Endothelial cell (in vitro differentiated cells): Measurements from ENCODE around the gene MAP1B. TPM values are rescaled to one million over a fixed set of nuclear protein-coding genes. Genes with fewer than 3 reads are reported as not detected.

ENCODE experiments used
- DNase-seq: peaks from one replicate; pipeline ENCODE4 v3.0.0; 2021; ENCODE audit warnings: low spot score
- H3K27ac Mint-ChIP-seq: one replicate; pipeline ENCODE4 v1.8.0; 2021; ENCODE audit warnings: mixed read lengths, inconsistent platforms; ENCODE audit not compliant: unreplicated experiment
- H3K27me3 Mint-ChIP-seq: one replicate; pipeline ENCODE4 v1.8.0; 2021; ENCODE audit warnings: mild to moderate bottlenecking, moderate library complexity, mixed read lengths, inconsistent platforms; ENCODE audit not compliant: unreplicated experiment
- H3K36me3 Mint-ChIP-seq: one replicate; pipeline ENCODE4 v1.8.0; 2021; ENCODE audit warnings: mild to moderate bottlenecking, low read depth, mixed read lengths, inconsistent platforms; ENCODE audit not compliant: unreplicated experiment
- H3K4me1 Mint-ChIP-seq: one replicate; pipeline ENCODE4 v1.8.0; 2021; ENCODE audit warnings: mild to moderate bottlenecking, mixed read lengths, inconsistent platforms; ENCODE audit not compliant: unreplicated experiment
- H3K4me3 Mint-ChIP-seq: one replicate; pipeline ENCODE4 v1.8.0; 2021; ENCODE audit warnings: mild to moderate bottlenecking, mixed read lengths, inconsistent platforms; ENCODE audit not compliant: unreplicated experiment
- H3K9me3 Mint-ChIP-seq: one replicate; pipeline ENCODE4 v1.8.0; 2021; ENCODE audit warnings: mixed read lengths, inconsistent platforms; ENCODE audit not compliant: unreplicated experiment
- CTCF ChIP-seq: fragments of 200-600 bp; sonication (generic); IDR thresholded peaks from one replicate; pipeline ENCODE4 v1.5.0; 2021; ENCODE audit warnings: antibody characterized with exemption; ENCODE audit not compliant: unreplicated experiment
- total RNA-seq: library from RNA; stranded (reverse); fragmentation: NEBNext Ultra II Directional; extraction: Animal tissue kit (Norgen Biotek cat#: 25700); gene quantifications from one replicate; pipeline ENCODE4 v1.2.1, GENCODE V29; 2021; ENCODE audit not compliant: unreplicated experiment

MAP1B gene
- total RNA-seq, 1 donor from 2014 or later, result 251 TPM

DNA sequence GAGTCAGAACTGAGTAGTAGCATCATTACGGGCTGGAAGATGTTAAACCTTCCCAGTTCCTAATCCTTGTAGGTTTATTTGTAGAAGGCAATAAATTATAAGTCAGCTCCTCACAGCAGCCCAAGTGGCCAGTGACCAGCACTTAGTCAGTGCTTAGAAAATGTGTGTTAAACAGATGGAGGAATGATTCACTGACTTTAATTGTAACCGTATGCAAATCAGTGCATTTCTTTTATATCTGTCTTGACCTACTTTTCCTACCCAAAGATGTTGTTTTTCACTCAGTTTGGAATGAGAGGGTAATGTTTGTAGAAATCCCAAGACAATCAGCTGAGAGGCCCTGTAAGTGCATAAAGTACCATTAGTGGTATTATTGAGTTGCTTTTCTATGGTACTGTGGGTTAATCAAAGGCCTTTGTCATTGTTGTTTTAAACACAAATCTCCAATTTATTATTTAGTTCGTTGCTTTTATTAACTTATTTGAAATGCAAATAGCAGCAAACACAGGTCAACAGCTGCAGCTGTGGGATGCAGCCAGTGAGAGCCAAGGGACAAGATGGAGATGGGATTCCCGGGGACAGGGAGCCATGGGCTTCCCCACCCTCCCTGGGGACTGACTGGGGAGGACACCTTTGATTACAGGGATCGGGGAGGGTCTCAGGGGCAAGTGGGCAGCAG lies 49.8 kb downstream of the MAP1B start:
- Mint-ChIP-seq H3K9me3 (no peaks in the 10 kb centered on the region), H3K27me3 (no peaks in the 10 kb centered on the region), H3K27ac (no peak overlapping the region), H3K4me3 (no peak overlapping the region), H3K36me3 (peaks cover 21% of the 10 kb centered on the region), H3K4me1 (peaks cover 60% of the 10 kb centered on the region)
- TF ChIP-seq CTCF, result no peak
- DNase-seq, result no peak

GRCh38 chr5:72157625-72157962 lies 50.3 kb downstream of the MAP1B start:
- H3K9me3 Mint-ChIP-seq, result no peaks in the 10 kb centered on the region
- no peak for DNase-seq
- H3K36me3 Mint-ChIP-seq, result peaks cover 19% of the 10 kb centered on the region
- H3K4me3 Mint-ChIP-seq, result no peak overlapping the region
- H3K27me3 Mint-ChIP-seq, result no peaks in the 10 kb centered on the region
- no peak for TF ChIP-seq CTCF
- peaks cover 58% of the 10 kb centered on the region for H3K4me1 Mint-ChIP-seq
- no peak overlapping the region for H3K27ac Mint-ChIP-seq

DNA sequence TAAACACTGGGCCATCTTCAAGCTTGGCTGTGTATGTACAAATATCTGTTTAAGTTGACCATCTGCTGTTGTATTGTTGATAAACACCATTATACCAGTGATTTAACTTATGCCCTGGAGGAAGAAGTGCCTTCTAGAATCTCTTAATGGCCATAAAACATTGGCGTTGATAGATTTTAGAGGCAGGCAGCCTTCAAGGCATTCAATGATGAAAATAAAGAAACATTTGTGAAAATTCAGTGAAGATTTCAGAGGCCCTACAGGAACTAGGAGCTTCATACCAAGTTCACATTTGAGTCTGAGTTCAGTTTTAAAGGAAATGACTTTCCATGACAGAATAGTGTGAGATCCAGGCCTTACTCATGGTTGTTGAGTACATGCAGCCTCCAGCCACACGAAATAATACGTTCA lies 52.2 kb downstream of the MAP1B start:
- Mint-ChIP-seq H3K27me3 (no peaks in the 10 kb centered on the region), H3K27ac (no peak overlapping the region), H3K36me3 (peaks cover 21% of the 10 kb centered on the region), H3K4me1 (peaks cover 47% of the 10 kb centered on the region), H3K4me3 (no peak overlapping the region), H3K9me3 (no peaks in the 10 kb centered on the region)
- no peak for TF ChIP-seq CTCF
- DNase-seq, result no peak

DNA sequence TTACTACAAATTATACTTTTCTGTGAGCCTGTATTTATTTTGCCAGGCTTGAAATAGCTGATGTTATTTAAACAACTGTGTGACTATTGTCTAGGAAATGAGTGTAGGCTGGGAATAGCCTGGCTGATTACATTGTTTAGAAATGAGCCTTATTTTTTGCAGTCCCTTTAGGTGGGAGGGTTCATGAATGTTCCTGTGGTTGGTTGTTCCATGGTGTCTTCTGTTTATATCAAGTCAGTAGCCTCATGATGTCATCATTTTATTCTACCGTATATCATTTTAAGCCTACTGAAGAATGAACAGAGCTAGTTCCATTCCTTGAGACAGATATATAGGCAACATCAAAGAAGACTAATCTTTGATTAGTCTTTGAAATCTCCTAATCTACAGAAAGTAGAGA lies 53.1 kb downstream of the MAP1B start:
- H3K4me1 Mint-ChIP-seq, result peaks cover 38% of the 10 kb centered on the region
- peaks cover 21% of the 10 kb centered on the region for H3K36me3 Mint-ChIP-seq
- no peaks in the 10 kb centered on the region for H3K9me3 Mint-ChIP-seq
- TF ChIP-seq CTCF, result no peak
- H3K4me3 Mint-ChIP-seq, result no peak overlapping the region
- no peaks in the 10 kb centered on the region for H3K27me3 Mint-ChIP-seq
- no peak for DNase-seq
- no peak overlapping the region for H3K27ac Mint-ChIP-seq

DNA sequence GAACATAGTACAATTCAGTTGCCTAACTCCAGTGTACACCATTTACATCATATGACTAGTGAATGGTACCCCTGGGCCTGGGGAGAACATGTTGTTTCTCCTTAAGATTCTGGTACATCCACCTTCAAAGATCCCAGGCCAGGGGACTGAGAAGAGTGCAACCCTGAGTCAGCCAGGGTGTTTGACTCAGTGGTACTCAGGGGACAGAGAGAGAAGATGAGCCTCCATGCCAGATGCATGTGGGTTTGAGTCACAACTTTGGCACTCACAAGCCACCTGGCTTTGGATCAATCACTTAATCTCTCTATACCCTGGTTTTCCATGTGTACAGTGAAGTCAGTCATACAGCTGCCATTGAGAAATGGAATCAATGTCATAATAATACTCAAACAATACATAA lies 53.7 kb downstream of the MAP1B start:
- no peak for TF ChIP-seq CTCF
- Mint-ChIP-seq H3K36me3 (peaks cover 20% of the 10 kb centered on the region), H3K4me3 (no peak overlapping the region), H3K27me3 (no peaks in the 10 kb centered on the region), H3K27ac (no peak overlapping the region), H3K4me1 (peaks cover 43% of the 10 kb centered on the region), H3K9me3 (no peaks in the 10 kb centered on the region)
- no peak for DNase-seq
